ENCODE data around the gene PARD3B. TPM values are rescaled to one million over a fixed set of nuclear protein-coding genes. Genes with fewer than 3 reads are reported as not detected.

The PARD3B gene
- total and polyA plus RNA-seq, 2 donors from 2014 or later = 5.3 to 29.6 TPM

- Histone ChIP-seq H3K36me3 (ENCODE audit: control insufficient read depth in 2 of 3, insufficient read depth in 3 of 3, low read length in 3 of 3) (no peaks in the 10 kb centered on the region), H3K9me3 (ENCODE audit: control insufficient read depth in 2 of 3, insufficient read depth in 1 of 3, low read length in 3 of 3) (no peaks in the 10 kb centered on the region), H3K27me3 (ENCODE audit: control insufficient read depth, insufficient read depth, low read length) (no peaks in the 10 kb centered on the region), H3K27ac (ENCODE audit: low read depth in 2 of 2, low read length in 2 of 2) (no peak overlapping the region), H3K4me3 (ENCODE audit: low read length in 3 of 3) (no peak overlapping the region), H3K9ac (ENCODE audit: low read length in 3 of 3) (no peak overlapping the region), H3K4me1 (ENCODE audit: control insufficient read depth in 2 of 3, insufficient read depth in 2 of 3, low read depth in 1 of 3, low read length in 3 of 3) (no peaks in the 10 kb centered on the region)
- intact Hi-C loops (cut with DNase I) = no loop called here
- FAIRE-seq = no peak
- DNase-seq = no peak
- TF ChIP-seq CTCF (IDR thresholded peaks at IDR 0.05; ENCODE audit: borderline replicate concordance, extremely low read depth, insufficient read depth) = no peak
These were observed 747.5 kb downstream of the PARD3B start for GRCh38 chr2:205292665-205293295.

GRCh38 chr2:205293559-205293958, 748.3 kb downstream of the PARD3B start:
- Histone ChIP-seq H3K9ac (ENCODE audit: low read length in 3 of 3) (no peak overlapping the region), H3K36me3 (ENCODE audit: control insufficient read depth in 2 of 3, insufficient read depth in 3 of 3, low read length in 3 of 3) (no peaks in the 10 kb centered on the region), H3K27me3 (ENCODE audit: control insufficient read depth, insufficient read depth, low read length) (no peaks in the 10 kb centered on the region), H3K4me1 (ENCODE audit: control insufficient read depth in 2 of 3, insufficient read depth in 2 of 3, low read depth in 1 of 3, low read length in 3 of 3) (no peaks in the 10 kb centered on the region), H3K4me3 (ENCODE audit: low read length in 3 of 3) (no peak overlapping the region), H3K9me3 (ENCODE audit: control insufficient read depth in 2 of 3, insufficient read depth in 1 of 3, low read length in 3 of 3) (no peaks in the 10 kb centered on the region), H3K27ac (ENCODE audit: low read depth in 2 of 2, low read length in 2 of 2) (no peak overlapping the region)
- FAIRE-seq = no peak
- intact Hi-C loops (cut with DNase I) = no loop called here
- no peak for DNase-seq
- TF ChIP-seq CTCF (IDR thresholded peaks at IDR 0.05; ENCODE audit: borderline replicate concordance, extremely low read depth, insufficient read depth) = no peak

GRCh38 chr2:205296959-205297358, 751.7 kb downstream of the PARD3B start:
- intact Hi-C loops (cut with DNase I) = no loop called here
- TF ChIP-seq CTCF (IDR thresholded peaks at IDR 0.05; ENCODE audit: borderline replicate concordance, extremely low read depth, insufficient read depth) = no peak
- no peaks in the 10 kb centered on the region for H3K36me3 ChIP-seq (ENCODE audit: control insufficient read depth in 2 of 3, insufficient read depth in 3 of 3, low read length in 3 of 3)
- no peaks in the 10 kb centered on the region for H3K27me3 ChIP-seq (ENCODE audit: control insufficient read depth, insufficient read depth, low read length)
- H3K4me1 ChIP-seq (ENCODE audit: control insufficient read depth in 2 of 3, insufficient read depth in 2 of 3, low read depth in 1 of 3, low read length in 3 of 3) = no peaks in the 10 kb centered on the region
- H3K27ac ChIP-seq (ENCODE audit: low read depth in 2 of 2, low read length in 2 of 2) = no peak overlapping the region
- no peak for FAIRE-seq
- no peak overlapping the region for H3K9ac ChIP-seq (ENCODE audit: low read length in 3 of 3)
- no peak overlapping the region for H3K4me3 ChIP-seq (ENCODE audit: low read length in 3 of 3)
- H3K9me3 ChIP-seq (ENCODE audit: control insufficient read depth in 2 of 3, insufficient read depth in 1 of 3, low read length in 3 of 3) = no peaks in the 10 kb centered on the region
- DNase-seq = no peak

- H3K9me3 ChIP-seq (ENCODE audit: control insufficient read depth in 2 of 3, insufficient read depth in 1 of 3, low read length in 3 of 3) = no peaks in the 10 kb centered on the region
- no peaks in the 10 kb centered on the region for H3K36me3 ChIP-seq (ENCODE audit: control insufficient read depth in 2 of 3, insufficient read depth in 3 of 3, low read length in 3 of 3)
- H3K27me3 ChIP-seq (ENCODE audit: control insufficient read depth, insufficient read depth, low read length) = no peaks in the 10 kb centered on the region
- H3K4me3 ChIP-seq (ENCODE audit: low read length in 3 of 3) = no peak overlapping the region
- no peak overlapping the region for H3K9ac ChIP-seq (ENCODE audit: low read length in 3 of 3)
- H3K4me1 ChIP-seq (ENCODE audit: control insufficient read depth in 2 of 3, insufficient read depth in 2 of 3, low read depth in 1 of 3, low read length in 3 of 3) = no peaks in the 10 kb centered on the region
- no peak for TF ChIP-seq CTCF (IDR thresholded peaks at IDR 0.05; ENCODE audit: borderline replicate concordance, extremely low read depth, insufficient read depth)
- FAIRE-seq (no peak), DNase-seq (no peak)
- no peak overlapping the region for H3K27ac ChIP-seq (ENCODE audit: low read depth in 2 of 2, low read length in 2 of 2)
- intact Hi-C loops (cut with DNase I) = no loop called here
These were observed 752.1 kb downstream of the PARD3B start for GRCh38 chr2:205297368-205297767.
